HG03045 (cell line): ENCODE data around the gene CAMK1.
"Not testable (repeated sequence)": the region's sequence is repeated elsewhere in the genome, so short reads cannot be mapped to it uniquely, and the experiment has no call there.

Experiments used
- ATAC-seq: cut with Tn5 transposase; IDR thresholded peaks from one replicate; pipeline ENCODE4 v1.9.1; 2021; ENCODE audit warnings: mild to moderate bottlenecking, moderate library complexity; ENCODE audit not compliant: unreplicated experiment

Gene CAMK1

GRCh38 chr3:9776896-9777693, 7.3 kb upstream of the CAMK1 start:
- no peak for ATAC-seq

- not testable (repeated sequence) for ATAC-seq
Observed at GRCh38 chr3:9771007-9771406, 1.3 kb upstream of the CAMK1 start.

- ATAC-seq = peak; percentile 9
Observed at GRCh38 chr3:9770276-9770812, 597 bp upstream of the CAMK1 start.

GRCh38 chr3:9769012-9769411, 735 bp downstream of the CAMK1 start:
- ATAC-seq = no peak

- no peak for ATAC-seq
Observed at GRCh38 chr3:9768141-9768775, 1.5 kb downstream of the CAMK1 start.

- no peak for ATAC-seq
Observed at GRCh38 chr3:9767418-9767817, 2.3 kb downstream of the CAMK1 start.

- ATAC-seq = no peak
Observed at GRCh38 chr3:9765865-9766264, 3.9 kb downstream of the CAMK1 start.

- ATAC-seq = no peak
Observed at GRCh38 chr3:9762871-9763270, 6.9 kb downstream of the CAMK1 start.

- no peak for ATAC-seq
Observed at GRCh38 chr3:9761919-9762318, 7.8 kb downstream of the CAMK1 start.

GRCh38 chr3:9760779-9761505, 8.8 kb downstream of the CAMK1 start:
- ATAC-seq = no peak

- ATAC-seq = no peak
Observed at GRCh38 chr3:9757427-9757826, 12.3 kb downstream of the CAMK1 start.

GRCh38 chr3:9754678-9755077, 15.1 kb downstream of the CAMK1 start:
- ATAC-seq = no peak

- ATAC-seq = no peak
Observed at GRCh38 chr3:9750556-9751411, 19.0 kb downstream of the CAMK1 start.

GRCh38 chr3:9749645-9750555, 19.8 kb downstream of the CAMK1 start, which contains the start of gene OGG1:
Gene OGG1, plus strand, starts transcription at chr3:9749952. Its CDS starts 335 bp downstream, at chr3:9750287.
- ATAC-seq = peak; percentile 92

- no peak for ATAC-seq
Observed at GRCh38 chr3:9749296-9749644, 20.5 kb downstream of the CAMK1 start.

- no peak for ATAC-seq
Observed at GRCh38 chr3:9748031-9748430, 21.7 kb downstream of the CAMK1 start.

- ATAC-seq = peak; percentile 16
Observed at GRCh38 chr3:9747267-9747666, 22.5 kb downstream of the CAMK1 start.

GRCh38 chr3:9746330-9746729, 23.4 kb downstream of the CAMK1 start:
- no peak for ATAC-seq

GRCh38 chr3:9745521-9745920, 24.2 kb downstream of the CAMK1 start:
- no peak for ATAC-seq

- no peak for ATAC-seq
Observed at GRCh38 chr3:9744162-9744561, 25.6 kb downstream of the CAMK1 start.
